Fibroblast of mammary gland (primary cell): ENCODE results near the gene LRRN2.

Experiments used
- DNase-seq: peaks from one replicate; pipeline ENCODE4 v3.0.0-alpha.2; 2010; ENCODE audit warnings: low read depth
- H3K4me3 ChIP-seq: 2 replicates; pipeline ENCODE4 v1.5.1; 2011; ENCODE audit warnings: low read depth, mild to moderate bottlenecking, low read length, moderate library complexity; ENCODE audit not compliant: control insufficient read depth
- TF ChIP-seq, protein P1 (sequence below): conservative IDR thresholded peaks from 2 replicates; pipeline ENCODE4 v1.5.1; 2011; ENCODE audit warnings: low read depth, low read length, inconsistent platforms; ENCODE audit not compliant: control insufficient read depth, insufficient read depth

The LRRN2 gene

DNA sequence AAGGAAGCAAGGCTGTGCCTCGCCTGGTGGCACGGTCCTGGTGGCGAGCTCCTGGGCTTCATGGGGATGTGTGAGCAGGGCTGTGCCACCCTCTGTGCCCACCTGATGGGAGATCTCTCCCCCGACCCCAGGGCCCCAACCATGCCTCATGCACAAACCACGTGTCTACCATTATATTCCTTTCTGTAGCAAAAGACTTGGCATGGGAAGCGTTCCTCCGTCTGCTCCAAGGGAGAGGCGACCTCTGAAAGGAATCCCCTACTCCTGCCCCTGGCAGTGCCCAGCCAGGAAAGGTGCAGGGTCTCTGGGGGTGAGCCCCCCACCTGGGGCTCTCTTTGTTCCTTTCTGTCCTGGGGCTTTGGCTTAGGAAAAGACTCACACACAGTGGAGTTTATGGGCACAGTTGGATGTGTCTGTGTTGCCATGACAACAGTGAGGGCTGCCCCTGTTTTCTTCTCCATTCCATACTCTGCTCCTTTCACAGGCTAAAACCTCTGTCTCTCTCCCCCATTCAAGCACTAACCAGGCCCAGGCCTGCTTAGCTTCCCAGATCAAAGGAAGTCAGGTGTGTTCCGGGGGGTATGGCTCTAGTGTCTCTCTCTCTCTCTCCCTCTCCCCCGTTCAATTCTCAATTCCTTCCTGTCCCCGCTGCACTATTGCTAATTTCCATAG is 21.4 kb upstream of the LRRN2 start:
- TF ChIP-seq, protein P1, sequence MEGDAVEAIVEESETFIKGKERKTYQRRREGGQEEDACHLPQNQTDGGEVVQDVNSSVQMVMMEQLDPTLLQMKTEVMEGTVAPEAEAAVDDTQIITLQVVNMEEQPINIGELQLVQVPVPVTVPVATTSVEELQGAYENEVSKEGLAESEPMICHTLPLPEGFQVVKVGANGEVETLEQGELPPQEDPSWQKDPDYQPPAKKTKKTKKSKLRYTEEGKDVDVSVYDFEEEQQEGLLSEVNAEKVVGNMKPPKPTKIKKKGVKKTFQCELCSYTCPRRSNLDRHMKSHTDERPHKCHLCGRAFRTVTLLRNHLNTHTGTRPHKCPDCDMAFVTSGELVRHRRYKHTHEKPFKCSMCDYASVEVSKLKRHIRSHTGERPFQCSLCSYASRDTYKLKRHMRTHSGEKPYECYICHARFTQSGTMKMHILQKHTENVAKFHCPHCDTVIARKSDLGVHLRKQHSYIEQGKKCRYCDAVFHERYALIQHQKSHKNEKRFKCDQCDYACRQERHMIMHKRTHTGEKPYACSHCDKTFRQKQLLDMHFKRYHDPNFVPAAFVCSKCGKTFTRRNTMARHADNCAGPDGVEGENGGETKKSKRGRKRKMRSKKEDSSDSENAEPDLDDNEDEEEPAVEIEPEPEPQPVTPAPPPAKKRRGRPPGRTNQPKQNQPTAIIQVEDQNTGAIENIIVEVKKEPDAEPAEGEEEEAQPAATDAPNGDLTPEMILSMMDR = no peak
- no peak for DNase-seq
- H3K4me3 ChIP-seq = no peak overlapping the region

DNA sequence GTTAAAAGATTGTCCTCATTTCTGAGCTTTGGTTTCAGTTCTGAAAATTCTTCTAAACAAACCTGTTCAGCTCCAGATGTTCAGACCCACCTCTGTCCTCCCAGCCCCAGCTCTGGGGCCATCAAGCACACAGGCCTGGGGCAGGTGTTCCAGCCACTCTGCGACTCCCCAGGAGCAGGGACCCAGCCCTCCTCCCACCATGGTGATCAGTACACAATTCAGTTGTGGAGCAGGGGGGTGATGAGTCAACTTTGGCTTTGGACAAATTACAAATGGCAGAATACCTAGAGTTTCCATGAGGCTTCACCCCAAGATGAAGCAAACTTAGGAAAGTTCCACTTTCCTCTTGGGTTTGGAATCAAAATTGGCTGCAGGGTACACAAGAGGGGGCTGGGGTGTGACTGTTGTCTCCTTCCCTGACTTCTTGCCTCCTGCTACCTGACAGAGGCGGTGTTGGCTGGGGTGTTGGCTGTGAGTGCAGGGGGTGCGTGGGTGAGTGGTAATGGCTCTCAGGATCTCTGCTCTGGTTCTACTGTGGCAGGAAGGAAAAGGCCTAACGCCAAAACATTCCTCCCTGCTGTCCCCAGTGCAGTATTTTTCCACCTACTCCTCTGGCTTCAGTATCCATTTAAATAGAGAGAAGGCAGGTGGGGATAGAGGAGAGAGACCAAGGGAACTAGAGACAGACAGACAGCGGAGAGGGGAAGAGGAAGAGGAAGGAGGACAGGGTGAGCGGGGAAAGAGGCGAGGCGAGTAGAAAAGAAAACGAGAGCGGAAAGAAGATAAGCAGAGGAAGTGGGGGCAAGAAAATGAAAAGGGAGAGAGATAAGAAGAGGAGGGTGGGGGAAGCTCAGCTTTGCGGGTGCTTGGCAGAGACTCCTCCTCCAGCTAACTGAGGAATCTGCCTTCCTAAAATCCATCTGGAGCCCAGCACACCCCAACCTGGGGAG is 20.6 kb upstream of the LRRN2 start:
- TF ChIP-seq, protein P1 = no peak
- H3K4me3 ChIP-seq = no peak overlapping the region
- no peak for DNase-seq

DNA sequence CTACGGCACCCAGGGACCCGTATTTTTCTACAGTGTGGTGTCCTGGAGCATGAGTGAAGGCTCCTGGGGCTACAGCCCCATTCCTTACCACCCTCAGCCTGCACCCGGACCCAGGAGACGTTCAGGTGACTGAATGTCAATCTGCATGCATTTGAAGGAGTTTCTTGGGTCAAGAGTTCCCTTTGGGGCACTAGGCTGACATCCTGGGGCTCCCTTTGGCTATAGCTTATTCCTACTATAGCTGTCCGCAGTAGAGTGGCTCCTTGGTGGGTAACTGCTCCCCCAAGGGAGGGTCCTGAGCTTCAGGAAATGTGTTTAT is 19.9 kb upstream of the LRRN2 start:
- DNase-seq = no peak
- no peak overlapping the region for H3K4me3 ChIP-seq
- TF ChIP-seq, protein P1 = no peak

DNA sequence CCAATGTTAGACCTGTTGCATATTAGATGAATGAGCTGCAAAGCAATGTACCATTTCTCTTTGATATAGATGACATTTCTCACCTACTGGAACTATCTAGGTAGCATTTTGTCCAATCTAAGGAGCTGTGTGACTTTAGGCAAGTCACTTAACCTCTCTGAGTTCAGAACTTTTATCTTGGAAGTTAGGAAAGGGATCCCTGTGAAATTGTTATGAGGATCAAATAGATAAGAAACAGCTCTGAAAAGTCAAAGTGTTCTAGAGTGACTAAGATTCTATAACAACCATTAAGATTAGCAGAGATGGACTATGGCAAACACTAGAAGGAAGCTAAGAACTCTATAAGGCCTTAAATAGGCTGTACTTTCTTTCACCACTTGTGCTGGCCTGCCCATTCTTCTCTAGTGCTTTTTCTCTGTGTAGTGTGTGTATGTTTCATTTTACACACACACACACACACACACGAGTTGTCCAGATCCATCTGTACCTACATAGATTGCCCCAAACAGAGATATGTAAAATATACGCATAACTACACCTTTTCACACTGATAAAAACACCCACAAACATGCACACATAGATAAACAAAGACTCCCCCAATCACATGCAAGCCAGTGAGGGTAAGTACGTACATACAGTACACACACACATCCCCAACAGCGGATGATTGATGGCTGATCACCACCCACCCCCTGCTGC is 19.4 kb upstream of the LRRN2 start:
- no peak for DNase-seq
- H3K4me3 ChIP-seq = no peak overlapping the region
- TF ChIP-seq, protein P1 = no peak

DNA sequence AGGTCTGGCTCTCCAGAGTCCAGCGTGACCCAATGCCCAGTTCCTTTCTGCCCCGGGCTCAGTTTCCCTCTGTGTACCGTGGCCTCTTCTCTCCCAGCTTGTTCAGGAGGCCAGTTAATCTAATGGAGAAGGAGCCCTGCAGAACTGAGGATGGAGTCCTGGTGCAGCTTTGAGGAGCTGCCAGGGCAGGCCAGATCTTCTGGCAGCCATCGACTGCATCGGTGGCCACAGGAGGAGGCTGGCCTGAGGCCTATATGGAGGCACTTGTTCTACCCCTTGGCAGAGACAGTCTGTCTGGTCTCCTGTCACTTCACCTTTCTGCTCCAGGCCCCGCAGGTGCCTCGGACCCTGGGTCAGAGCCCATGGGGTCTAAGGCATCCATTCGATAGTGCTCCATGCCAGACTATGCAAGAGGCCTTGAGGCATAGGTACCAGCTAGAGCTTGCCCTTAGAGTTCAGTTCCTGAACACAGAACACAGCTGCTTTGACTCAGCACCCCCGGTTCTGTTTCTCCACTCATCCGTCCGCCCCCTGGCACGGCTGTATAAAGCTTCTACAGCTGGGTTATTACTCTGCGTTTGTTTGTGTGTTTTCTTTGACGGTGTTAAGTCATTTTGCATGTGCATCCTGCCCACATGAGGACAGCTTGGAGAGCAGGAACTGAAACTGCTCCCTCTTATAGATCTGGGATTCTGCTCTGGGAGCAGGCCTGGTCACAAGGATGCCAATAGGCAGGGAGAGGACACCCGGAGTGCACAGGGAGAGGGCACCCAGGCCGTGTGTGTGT is 18.5 kb upstream of the LRRN2 start:
- H3K4me3 ChIP-seq = no peak overlapping the region
- no peak for DNase-seq
- TF ChIP-seq, protein P1 = no peak

DNA sequence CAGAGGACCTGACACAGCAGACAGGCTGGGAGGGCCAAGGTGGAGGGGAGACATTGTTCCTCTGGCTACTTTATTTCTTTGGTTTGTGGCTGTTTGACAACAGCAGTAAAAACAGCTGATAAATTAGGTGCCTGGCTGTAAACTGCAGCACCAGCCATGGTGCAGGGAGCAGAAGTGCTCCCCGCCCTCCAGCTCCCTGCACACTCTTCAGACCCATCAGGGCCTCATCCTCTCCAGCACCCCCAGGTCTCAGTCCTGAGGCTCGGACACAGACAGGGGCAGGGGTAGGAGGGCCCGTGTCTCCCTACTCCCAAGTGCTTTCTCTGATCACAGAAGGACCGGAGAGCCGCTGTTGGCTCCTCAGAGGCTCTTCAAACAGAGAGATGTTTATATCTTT is 17.7 kb upstream of the LRRN2 start:
- DNase-seq = no peak
- no peak overlapping the region for H3K4me3 ChIP-seq
- TF ChIP-seq, protein P1 = no peak
